DMS153 treated with DMSO at 0.1 percent for 48 hours (cell line): ENCODE results near the gene ARHGEF16.
A peak's percentile ranks its signal among the peaks of the same experiment; 100 is the strongest.

ENCODE experiments used
- DNase-seq: peaks from one replicate; lab custom pipeline; 2025; ENCODE audit not compliant: unreplicated experiment; lab: John Stamatoyannopoulos, UW

Gene ARHGEF16

DNA sequence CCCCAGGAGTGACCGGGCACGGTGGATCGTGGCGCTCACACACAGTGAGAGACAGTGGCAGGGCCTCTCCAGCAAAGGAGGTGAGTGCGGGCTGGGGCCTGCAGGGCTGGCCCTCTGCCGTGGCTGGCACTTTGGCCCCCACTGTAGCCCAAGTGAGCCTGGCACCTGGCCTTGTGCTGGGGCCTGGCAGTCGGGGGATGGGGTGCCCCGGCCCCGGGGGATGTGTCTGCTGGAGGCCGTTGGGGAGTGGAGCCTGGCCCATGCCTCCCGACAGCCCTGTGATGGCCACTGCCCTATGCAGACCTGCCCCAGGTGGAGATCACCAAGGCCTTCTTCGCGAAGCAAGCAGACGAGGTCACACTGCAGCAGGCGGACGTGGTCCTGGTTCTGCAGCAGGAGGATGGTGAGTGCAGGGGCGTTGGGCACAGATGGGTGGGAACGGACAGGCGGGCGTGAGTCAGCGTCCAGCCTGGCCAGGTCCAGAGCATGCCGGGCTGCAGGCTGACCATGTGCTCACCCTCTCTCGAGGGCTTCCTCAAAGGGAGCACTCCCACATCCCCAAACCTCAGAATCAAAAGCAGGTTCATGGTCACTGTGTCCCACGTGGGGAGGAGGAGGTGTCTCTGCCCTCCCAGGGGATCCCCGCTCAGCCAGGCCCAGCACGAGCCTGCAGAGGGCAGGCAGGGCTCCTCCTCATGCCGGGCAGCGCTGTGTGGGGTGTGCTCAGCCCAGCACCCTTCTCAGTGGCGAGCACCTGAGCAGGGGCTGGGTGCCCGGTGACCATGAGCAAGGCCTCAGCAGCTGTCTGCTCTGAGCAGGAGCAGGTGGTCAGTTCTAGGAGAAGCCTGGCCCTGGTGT is 25.3 kb downstream of the ARHGEF16 start:
- no peak for DNase-seq

DNA sequence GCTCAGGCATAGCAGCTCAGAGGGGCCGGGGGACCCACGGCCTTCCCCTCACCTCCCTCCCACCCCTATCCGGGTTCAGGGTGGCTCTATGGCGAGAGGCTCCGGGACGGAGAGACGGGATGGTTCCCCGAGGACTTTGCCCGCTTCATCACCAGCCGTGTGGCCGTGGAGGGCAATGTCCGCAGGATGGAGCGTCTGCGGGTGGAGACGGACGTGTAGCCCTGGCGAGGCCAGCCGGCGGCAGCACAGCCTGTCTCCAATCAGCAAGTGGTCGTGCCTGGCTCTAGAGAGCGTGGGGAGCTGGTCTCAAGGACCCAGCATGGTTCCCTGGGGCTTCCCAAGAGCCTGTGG is 25.9 kb downstream of the ARHGEF16 start:
- no peak for DNase-seq

DNA sequence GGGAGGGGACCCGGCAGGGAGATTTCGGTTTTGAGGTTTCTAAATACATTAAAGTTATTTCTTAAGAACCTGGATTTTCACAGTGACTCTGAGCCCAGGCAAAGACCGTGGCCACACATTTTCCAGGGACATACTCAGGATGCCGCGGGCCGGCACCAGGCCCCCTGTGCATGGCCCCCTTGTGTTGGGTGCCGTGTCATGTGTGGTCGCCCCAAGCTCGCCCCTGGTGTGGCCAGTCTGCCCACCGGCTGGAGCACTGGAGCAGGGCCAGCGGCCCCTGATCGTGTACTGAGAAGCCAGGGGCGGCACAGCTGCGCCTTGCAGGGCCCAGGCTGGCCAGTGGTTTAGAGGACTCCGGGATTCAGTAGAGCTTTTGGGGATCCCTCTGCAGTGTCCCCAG is 26.6 kb downstream of the ARHGEF16 start:
- DNase-seq: no peak

DNA sequence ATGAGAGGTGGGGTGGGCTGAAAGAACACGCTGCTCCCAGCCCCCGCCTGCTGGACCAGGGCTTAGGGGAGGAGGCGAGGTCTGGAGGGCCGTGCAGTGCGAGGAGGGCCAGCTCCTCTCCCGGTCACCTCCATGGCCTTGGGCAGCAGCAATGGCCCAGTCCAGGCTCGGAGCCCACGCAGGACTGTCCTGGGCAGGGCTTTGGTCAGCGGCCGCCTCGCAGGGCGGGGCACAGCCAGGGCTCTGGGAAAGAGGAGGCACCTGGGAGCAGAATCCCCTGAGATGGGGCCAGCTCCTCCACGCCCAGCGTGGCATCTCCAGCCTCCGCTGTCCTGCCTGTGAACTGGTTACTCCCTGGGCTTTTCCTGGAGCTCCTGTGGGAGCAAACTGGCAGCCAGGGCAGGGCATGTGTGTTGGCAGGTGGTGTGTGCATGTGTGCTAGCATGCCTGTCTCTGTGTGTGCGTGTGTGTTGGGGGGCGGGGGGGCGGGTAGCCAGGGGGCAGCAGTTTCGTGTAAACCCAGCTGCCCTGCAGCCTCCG is 27.4 kb downstream of the ARHGEF16 start:
- DNase-seq: no peak

DNA sequence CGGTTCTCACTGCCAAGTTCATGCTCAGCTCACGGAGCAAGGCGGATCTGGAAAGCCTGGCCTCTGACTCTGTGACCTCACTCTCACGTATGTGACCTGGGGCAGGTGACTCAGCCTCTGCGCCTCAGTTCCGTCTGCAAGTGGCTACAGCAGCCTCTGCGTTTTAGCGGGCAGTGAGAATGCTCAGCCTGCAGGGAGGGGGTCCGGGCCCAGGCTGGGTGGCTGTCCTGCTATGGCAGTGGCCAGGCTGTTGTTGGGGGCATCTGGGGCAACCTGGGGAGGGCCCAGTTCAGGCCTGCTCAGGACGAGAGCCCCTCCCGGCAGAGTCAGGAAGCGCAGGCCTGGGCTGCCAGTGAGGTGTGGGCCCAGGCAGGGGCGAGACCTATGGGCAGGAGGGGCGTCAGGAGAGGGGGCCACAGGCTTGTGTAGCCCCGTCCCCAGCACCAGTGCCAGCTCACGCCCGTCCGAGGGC is 27.9 kb downstream of the ARHGEF16 start:
- no peak for DNase-seq

DNA sequence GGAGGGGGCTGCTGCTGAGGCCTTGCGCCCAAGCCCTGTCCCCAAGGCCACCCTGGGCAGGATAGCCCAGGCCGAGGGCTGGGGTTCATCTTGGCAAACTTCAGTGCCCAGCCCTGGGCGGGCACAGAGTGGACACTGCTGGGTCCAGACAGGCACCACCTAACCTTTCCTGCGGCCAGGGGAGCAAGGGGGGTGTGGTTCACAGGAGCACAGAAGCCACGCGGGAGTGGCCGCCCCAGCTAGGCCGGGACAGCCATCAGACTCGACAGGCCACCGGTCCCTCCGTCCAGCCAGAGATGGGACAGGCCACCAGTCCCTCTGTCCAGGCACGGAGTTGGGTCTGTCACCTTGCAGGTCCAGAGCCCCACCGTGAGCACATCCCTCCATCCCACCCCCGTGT is 28.9 kb downstream of the ARHGEF16 start:
- no peak for DNase-seq

DNA sequence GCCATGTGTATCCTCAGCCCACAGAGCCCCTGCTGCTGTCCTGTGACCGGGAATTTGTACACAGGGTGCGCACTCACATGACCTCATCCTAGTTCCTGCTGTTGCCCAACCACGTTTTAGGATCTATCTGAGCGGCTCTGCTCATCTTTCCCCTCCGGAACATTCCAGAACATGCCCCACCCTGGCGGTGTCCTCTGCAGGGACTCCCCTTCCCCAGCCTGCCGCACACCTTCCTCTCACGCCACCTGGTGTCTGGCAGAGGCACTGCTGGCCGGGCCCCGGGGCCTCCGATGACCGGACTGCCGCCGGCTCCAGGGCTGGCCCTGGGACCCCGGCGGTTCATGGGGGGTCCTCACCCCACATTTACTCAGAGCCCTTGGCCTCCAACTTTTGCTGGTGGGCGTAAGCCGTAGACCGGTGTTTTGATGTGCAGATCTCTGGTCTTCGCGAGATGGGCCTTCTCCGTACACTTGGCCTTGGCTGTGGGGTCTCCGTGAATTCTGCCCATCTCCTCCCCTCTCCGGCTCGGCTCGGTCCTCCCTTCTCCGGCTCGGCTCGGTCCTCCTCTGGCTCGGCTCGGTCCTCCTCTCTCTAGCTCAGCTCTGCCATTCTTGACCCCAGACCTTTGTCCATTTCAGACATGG is 29.5 kb downstream of the ARHGEF16 start:
- DNase-seq: no peak

DNA sequence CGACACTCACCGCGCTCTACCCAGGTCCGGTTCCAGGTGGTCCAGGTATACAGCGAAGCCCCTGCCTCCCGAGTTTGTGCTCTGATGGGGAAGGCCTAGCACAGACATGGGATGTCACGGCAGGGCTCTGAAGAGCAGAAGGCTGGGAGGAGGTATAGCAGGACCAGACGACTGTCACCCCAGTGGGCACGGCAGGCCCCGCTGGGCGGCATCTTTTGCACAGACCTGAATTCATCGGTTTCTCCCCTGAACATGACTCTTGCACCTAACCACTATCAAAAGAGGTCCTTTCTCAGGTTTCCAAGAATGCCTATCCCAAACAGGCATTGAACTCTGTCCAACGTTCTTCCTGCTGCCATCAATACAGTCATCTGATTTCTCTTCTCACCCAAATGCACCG is 30.6 kb downstream of the ARHGEF16 start:
- DNase-seq: no peak

DNA sequence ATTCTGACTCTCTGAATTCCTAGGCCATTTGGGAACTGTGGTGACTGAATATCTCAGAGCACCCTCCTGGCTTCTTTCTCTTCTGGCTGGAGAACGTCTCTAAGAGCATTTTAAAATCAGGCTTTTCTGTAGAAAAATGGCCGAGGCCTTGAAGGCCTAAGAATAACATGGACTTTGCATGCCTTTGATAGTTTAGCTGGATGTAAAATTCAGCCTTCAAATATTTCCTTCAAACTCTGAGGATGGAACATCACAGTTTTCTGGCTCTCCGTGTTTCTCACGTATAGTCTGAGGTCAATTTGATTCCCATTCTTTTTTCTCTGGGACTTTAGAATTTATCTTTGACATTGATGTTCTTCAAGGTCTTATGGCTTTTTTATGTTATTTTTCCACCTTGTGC is 34.0 kb downstream of the ARHGEF16 start:
- no peak for DNase-seq

DNA sequence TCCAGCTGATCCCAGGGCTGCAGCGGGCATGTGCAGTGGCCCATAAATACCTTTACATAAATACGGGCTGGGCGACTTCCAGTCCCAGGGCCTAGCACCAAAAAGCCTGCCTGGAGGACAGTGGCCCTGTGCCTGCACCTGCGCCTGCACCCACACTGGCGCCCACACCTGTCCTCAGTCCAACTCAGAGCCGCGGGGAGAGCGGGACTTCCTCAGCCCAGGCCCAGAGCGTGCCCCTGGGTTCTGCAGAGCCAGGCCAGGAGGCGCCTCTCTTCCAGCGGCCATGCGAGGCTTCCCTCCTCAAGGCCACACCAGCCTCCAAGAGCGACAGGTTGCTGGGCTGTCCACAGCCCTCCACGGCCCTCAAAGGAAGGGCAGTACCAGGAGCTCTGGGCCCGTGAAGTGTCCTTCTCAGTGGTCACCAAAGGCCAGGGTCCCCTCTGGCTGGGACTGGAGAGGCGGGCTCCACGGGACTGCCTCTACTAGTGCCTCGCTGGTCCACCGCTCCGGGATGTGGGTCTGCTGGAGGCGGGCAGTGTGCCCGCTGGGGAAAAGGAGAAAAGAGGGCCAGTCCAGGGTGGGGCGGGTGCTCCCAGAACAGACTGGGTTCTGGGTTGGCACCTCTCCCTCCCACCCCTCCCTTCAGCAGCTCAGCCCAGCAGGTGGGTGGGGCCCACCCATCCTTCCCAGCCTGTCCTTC is 35.7 kb downstream of the ARHGEF16 start:
- DNase-seq: no peak

DNA sequence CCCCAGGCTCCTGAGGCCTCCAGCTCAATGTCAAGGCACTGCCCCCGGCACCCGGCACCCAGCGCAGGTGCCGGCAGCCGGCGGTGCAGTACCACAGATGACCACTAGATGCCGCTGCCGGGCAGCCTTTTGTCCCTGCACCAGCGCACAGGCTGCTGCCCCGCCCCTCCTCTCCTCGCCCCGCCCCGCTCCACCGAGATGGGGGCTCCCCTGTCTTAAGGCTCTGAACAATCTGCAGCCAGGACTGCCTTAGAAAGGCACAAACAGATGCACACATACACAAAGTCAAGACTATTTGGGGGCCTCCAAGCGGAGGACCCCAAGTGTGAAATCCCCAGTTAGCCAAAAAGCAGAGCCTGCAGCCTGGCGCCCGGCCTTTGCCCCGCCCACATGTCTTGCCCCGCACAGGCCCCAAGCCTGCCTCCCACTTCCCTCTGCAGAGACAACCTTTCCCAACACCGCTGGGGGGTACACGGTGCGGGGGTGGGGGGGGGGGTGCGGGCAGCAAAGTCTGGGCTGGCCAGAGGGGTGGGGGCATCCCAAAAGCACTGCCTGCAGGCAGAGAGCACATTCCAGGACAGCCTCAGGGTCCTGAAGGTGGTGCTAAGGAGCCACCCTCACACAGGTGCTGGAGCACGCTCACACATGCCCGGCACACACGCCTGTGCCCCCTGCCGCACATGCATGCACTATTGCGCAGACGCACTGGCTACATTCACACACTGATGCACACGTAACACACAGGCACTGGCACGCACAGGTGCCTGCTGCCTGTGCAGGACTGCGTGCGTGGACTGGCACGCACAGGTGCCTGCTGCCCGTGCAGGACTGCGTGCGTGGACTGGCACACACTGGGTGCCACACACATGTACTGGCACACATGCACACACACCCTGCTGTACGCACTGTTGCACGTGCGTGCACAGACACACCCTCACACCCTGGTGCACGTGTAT is 37.1 kb downstream of the ARHGEF16 start:
- DNase-seq: peak; percentile 61

DNA sequence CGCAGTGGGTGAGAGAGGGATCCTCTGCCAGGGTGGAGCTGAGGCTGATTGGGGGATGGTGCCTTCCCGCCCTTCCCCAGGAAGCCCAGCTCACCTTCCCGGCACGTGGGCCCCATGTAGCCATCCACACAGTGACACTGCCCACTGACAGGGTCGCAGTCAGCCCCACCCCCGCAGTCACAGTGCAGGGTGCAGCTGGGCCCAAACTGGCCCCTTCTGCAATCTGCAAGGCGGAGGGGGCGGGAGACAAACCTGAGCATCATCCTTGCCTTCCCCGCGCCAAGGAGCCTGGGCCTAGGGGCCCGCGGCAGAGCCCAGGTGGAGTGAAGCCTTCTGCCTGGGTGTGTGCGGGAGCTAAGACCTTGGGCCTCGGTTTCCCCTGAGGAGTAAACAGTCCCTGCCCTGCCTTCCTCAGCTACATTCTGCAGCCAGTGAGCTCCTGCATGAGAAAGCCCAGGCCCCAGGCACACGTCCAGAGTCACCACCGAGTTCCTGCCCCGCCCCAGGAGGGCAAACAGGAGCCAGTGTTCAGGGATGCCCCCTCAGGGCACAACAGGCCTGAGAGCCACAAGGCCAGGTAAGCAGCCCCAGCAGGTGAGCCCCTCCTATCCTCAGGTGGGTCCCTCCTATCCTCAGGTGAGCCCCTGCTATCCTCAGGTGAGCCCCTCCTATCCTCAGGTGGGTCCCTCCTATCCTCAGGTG is 38.2 kb downstream of the ARHGEF16 start:
- DNase-seq: no peak

DNA sequence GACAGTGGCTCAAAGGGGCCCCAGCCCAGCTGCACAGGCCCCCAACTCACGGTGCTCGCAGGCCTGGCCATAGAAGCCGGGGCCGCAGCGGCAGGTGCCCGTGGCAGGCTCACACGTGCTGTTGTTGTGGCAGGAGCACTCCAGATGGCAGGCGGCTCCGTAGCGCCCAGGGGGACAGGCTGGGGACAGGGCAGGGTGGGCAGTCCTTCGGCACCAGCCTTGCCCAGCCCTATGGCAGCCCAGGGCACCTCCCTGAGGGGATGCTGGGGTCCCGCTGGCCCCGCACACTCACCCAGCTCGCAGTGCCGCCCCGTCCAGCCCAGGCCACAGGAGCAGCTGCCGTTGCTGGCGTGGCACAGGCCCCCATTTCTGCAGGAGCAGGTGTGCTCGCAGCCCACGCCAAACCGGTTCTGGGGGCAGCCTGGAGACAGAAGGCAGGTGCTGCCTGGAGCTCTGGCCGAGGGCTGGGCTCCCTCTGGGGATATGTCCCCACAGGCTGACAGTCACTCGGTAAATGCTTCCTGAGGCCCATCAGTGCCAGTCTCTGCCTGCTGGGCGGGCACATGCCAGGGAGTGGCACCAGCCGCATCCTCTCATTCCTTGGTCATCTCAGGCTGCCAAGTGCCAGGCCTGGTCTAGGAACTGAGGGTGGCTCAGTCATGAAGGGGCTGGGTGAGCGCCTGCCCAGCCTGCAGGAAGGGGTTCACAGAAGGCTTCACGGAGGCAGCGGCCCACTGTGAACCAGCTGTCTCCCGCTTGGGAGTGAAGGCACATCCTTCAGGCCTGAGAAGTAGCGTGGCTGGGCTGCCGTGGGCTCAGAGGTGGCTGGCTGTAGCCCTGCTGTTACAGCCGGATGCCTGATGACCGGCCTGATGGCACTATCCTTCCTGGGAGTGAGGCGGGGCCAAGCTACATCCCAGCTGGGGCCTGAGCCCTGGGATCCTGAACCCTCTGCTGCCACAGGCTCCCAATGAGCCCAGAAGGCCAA is 40.1 kb downstream of the ARHGEF16 start:
- DNase-seq: no peak

DNA sequence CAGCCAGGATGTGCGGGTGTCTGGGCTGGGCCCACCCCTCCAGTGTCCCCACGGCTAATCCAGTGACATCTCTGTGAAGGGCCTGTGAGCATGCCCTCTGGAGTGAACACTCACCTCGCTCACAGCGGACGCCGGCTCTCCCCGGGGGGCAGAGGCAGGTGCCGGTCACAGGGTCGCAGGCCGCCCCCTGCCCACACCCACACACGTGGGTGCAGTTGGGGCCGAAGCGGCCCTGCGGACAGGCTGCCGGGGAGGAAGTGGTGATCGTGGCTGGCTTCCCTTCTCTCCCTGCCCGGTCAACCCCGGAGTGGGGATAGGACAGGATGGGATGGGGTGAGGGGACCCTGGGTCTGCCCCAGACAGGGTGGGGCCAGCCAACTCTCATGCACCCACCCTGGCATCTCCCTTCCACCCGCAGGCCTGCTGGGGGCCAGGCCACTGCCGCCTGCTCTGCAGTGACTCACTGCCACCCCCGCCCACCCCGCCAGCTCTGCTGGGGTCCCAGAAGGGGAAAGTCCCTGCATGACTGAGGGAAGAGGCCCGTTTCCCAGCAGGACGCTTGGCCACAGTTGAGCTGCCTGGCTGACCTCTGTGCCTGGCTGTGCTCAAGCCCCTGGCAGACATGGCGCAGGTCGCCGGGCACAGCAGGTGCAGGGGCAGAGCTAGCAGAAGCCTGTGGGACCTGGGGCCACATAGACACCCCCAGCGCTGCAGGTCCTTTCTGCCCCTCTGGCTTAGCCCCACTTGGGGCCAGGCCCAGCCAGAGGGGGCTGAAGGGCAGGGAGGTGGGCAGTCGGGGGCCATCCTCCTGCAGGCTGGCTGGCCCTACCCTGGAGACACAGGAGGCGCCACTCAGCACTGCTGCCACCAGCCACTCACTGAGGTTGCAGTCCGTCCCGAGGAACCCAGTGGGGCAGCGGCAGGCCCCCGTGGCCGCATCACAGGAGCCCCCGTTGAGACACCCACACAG is 41.6 kb downstream of the ARHGEF16 start:
- DNase-seq: no peak

DNA sequence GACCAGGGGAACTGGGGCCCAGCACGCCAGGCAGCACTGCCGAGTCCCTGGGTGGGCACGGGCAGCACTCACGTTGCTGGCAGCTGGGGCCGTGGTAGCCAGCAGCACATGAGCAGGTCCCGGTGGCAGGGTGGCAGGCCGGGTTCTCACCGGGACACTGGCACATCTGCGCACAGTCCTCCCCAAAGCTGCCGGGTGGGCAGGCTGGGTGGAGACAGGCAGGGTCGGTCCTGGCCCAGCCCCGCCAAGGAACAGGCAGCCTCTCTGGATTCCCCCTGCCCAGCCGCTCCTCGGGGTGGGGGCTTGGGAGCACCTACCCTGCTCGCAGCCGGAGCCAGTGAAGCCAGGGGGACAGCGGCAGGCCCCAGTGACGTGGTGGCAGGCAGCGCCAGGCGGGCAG is 42.5 kb downstream of the ARHGEF16 start:
- no peak for DNase-seq

DNA sequence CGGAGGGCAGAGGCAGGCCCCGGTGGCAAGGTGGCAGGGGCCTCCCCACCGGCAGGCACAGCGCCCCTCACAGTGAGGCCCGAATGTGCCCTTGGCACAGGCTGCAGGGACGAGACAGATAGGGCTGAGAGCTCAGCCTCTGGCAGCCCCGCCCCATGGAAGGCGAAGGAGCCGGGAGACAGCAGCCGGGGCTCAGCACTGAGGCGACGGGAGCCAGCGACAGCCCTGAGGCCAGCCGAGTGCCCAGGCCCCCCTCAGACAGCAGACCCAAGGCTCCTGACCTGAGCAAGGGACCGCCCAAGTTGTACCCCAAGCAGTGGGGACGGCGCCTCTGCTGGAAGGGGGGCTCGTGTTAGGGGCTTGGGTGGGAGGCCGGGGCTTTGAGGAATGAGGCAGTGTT is 43.1 kb downstream of the ARHGEF16 start:
- no peak for DNase-seq

DNA sequence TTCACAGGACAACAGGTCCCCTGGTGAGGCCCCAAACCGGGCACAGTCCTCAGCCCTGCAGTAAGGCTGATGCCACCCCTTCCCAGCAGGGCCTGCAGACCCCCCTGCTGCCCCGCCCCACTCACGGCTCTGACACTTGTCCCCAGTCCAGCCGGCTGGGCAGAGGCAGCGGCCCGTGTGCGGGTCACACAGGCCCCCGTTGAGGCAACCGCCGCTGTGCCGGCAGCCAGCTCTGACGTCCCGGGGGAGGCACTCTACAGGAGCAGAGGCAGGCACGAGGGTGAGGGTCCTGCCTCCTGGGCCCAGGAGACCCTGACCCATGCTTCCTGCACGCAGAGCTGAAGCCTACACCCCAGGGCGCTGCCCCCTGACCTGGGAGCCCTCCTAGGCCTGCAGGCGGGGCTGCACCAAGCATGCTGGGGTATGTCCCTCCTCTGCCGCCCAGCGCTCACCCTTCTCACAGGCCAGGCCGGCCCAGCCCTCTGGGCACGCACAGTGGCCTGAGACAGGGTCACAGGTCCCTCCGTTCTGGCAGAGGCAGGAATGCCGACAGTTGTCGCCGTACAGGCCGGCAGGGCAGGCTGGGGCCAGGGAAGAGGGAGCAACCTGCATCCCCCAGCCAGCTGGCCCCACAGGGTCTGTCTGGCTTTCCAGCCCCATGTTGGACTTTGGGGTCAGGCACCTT is 43.9 kb downstream of the ARHGEF16 start:
- DNase-seq: no peak
